Colonic mucosa (tissue), 4 donors: ENCODE measurements around the gene MGP. TPM values are rescaled to one million over a fixed set of nuclear protein-coding genes. Genes with fewer than 3 reads are reported as not detected.

Experiments
- DNase-seq: peaks from one replicate; pipeline ENCODE4 v3.0.0-alpha.2; 2020
- H3K27ac ChIP-seq: fragments of 200-600 bp; one replicate; pipeline ENCODE4 v1.8.0; 2021
- H3K27me3 ChIP-seq: fragments of 200-600 bp; one replicate; pipeline ENCODE4 v1.8.0; 2021
- H3K36me3 ChIP-seq: fragments of 200-600 bp; one replicate; pipeline ENCODE4 v1.8.0; 2021
- H3K4me1 ChIP-seq: fragments of 200-600 bp; one replicate; pipeline ENCODE4 v1.8.0; 2021; ENCODE audit warnings: mild to moderate bottlenecking
- H3K4me3 ChIP-seq: fragments of 200-600 bp; one replicate; pipeline ENCODE4 v1.8.0; 2021
- H3K9ac ChIP-seq, 2 donors: one replicate each; pipeline ENCODE4 v1.7.0; 2013; ENCODE audit warnings: control low read depth in 2 of 2, low read depth in 2 of 2, low read length in 2 of 2
- H3K9me3 ChIP-seq: fragments of 200-600 bp; one replicate; pipeline ENCODE4 v1.8.0; 2021
- CTCF ChIP-seq: fragments of 200-600 bp; IDR thresholded peaks from one replicate; pipeline ENCODE4 v1.8.0; 2022; ENCODE audit warnings: antibody characterized with exemption, mild to moderate bottlenecking
- intact Hi-C: fragments of 100-400 bp; cut with DNase I; formaldehyde crosslinking; loops from one replicate; pipeline ENCODE4 v1.14.1; 2022
- total RNA-seq, 2 donors: library from RNA; stranded (reverse); fragmentation: NEBNext Ultra II Directional in 1 of 2; extraction: Animal tissue kit (Norgen Biotek cat#: 25700) in 1 of 2; gene quantifications; one replicate each; pipeline ENCODE4 v1.2.1, GENCODE V29; 2021
- donor health status: healthy.
- donor health status: DM: no; HTN: no; CAD: no.
- donor health status: DM: no; HTN: no; CAD: no.

MGP gene
- total RNA-seq, 2 donors from 2014 or later = 37.6 to 180 TPM

GRCh38 chr12:14930299-14930698 is 44.6 kb upstream of the MGP start:
- DNase-seq = no peak
- no peak overlapping the region for H3K9ac ChIP-seq
- H3K27me3 ChIP-seq = no peaks in the 10 kb centered on the region
- H3K9me3 ChIP-seq = no peaks in the 10 kb centered on the region
- intact Hi-C loops = no loop called here
- no peaks in the 10 kb centered on the region for H3K36me3 ChIP-seq
- no peak overlapping the region for H3K27ac ChIP-seq
- no peak overlapping the region for H3K4me3 ChIP-seq
- TF ChIP-seq CTCF = no peak
- no peaks in the 10 kb centered on the region for H3K4me1 ChIP-seq

GRCh38 chr12:14928931-14929330 is 43.3 kb upstream of the MGP start:
- intact Hi-C loops = no loop called here
- no peak overlapping the region for H3K4me3 ChIP-seq
- H3K27me3 ChIP-seq = no peaks in the 10 kb centered on the region
- H3K9ac ChIP-seq = no peak overlapping the region
- peak; percentile 41 for DNase-seq
- no peaks in the 10 kb centered on the region for H3K4me1 ChIP-seq
- no peaks in the 10 kb centered on the region for H3K36me3 ChIP-seq
- no peak for TF ChIP-seq CTCF
- no peak overlapping the region for H3K27ac ChIP-seq
- no peaks in the 10 kb centered on the region for H3K9me3 ChIP-seq

- no peak for TF ChIP-seq CTCF
These were observed 41.6 kb upstream of the MGP start for GRCh38 chr12:14927267-14927666.

GRCh38 chr12:14924541-14924940 is 38.9 kb upstream of the MGP start:
- H3K4me1 ChIP-seq = no peaks in the 10 kb centered on the region
- H3K9ac ChIP-seq = no peak overlapping the region
- no peaks in the 10 kb centered on the region for H3K9me3 ChIP-seq
- TF ChIP-seq CTCF = no peak
- no peaks in the 10 kb centered on the region for H3K27me3 ChIP-seq
- DNase-seq = no peak
- H3K36me3 ChIP-seq = no peaks in the 10 kb centered on the region
- H3K27ac ChIP-seq = no peak overlapping the region
- intact Hi-C loops = no loop called here
- H3K4me3 ChIP-seq = no peak overlapping the region

More at GRCh38 chr12:14927267-14927666, 41.6 kb upstream of the MGP start:
- Histone ChIP-seq H3K27ac (no peak overlapping the region), H3K4me1 (no peaks in the 10 kb centered on the region), H3K27me3 (no peaks in the 10 kb centered on the region), H3K36me3 (no peaks in the 10 kb centered on the region), H3K4me3 (no peak overlapping the region), H3K9ac (no peak overlapping the region), H3K9me3 (no peaks in the 10 kb centered on the region)
- DNase-seq = no peak
- intact Hi-C loops = no loop called here

GRCh38 chr12:14923944-14924343 is 38.3 kb upstream of the MGP start:
- no peaks in the 10 kb centered on the region for H3K27me3 ChIP-seq
- no peak overlapping the region for H3K4me3 ChIP-seq
- DNase-seq = no peak
- intact Hi-C loops = no loop called here
- no peaks in the 10 kb centered on the region for H3K36me3 ChIP-seq
- H3K9me3 ChIP-seq = no peaks in the 10 kb centered on the region
- H3K9ac ChIP-seq = no peak overlapping the region
- TF ChIP-seq CTCF = no peak
- H3K4me1 ChIP-seq = no peaks in the 10 kb centered on the region
- no peak overlapping the region for H3K27ac ChIP-seq

- TF ChIP-seq CTCF = no peak
- no peak for DNase-seq
- Histone ChIP-seq H3K4me3 (no peak overlapping the region), H3K9me3 (no peaks in the 10 kb centered on the region), H3K27ac (no peak overlapping the region), H3K36me3 (no peaks in the 10 kb centered on the region), H3K27me3 (no peaks in the 10 kb centered on the region), H3K4me1 (no peaks in the 10 kb centered on the region), H3K9ac (no peak overlapping the region)
- intact Hi-C loops = no loop called here
These were observed 35.6 kb upstream of the MGP start for GRCh38 chr12:14921218-14921617.
